Endothelial cell of umbilical vein (primary cell): ENCODE results near the gene ABCC2. TPM values are rescaled to one million over a fixed set of nuclear protein-coding genes. Genes with fewer than 3 reads are reported as not detected.

Experiments used
- BruUV-seq: library from RNA; stranded (reverse); fragments of 400-500 nt; replicated peaks from 2 replicates; lab custom pipeline; 2021; lab: Mats Ljungman, UMichigan
- CTCF ChIA-PET: fragments of 300-600, 350-600 bp; sonication (Branson Sonifier 250); formaldehyde crosslinking; loops from one replicate; lab custom pipeline; 2021; ENCODE audit warnings: antibody characterized with exemption, inconsistent platforms; lab: Charles Lee
- POLR2A ChIA-PET: fragments of 300-600, 350-600 bp; sonication (Branson Sonifier 250); formaldehyde crosslinking; loops from one replicate; lab custom pipeline; 2021; ENCODE audit warnings: antibody characterized with exemption, inconsistent platforms; lab: Charles Lee
- DNase-seq: peaks from one replicate; pipeline ENCODE4 v3.0.0-alpha.2; 2011; ENCODE audit warnings: low read depth, low spot score
- FAIRE-seq: peaks from 2 replicates; lab custom pipeline; 2011; peaks lifted over from hg19 to GRCh38; lab: Jason Lieb, UNC
- H2AFZ ChIP-seq: 2 replicates; pipeline ENCODE4 v1.6.0; 2012; ENCODE audit warnings: low read depth, low read length, control low read depth, inconsistent platforms
- H3K27ac ChIP-seq: 2 replicates; pipeline ENCODE4 v1.5.1; 2011; ENCODE audit warnings: low read depth, mild to moderate bottlenecking, control low read depth, low read length, moderate library complexity; ENCODE audit not compliant: insufficient read depth
- H3K27me3 ChIP-seq, 2 experiments: 2 replicates each; pipeline versions ENCODE4 v1.6.0 to v1.6.1; 2011; ENCODE audit warnings: low read length in 2 of 2, mixed read lengths in 1 of 2; ENCODE audit not compliant: control insufficient read depth in 2 of 2, insufficient read depth in 2 of 2
- H3K36me3 ChIP-seq, 2 experiments: 2 replicates in 1 of 2; 3 replicates in 1 of 2; pipeline ENCODE4 v1.5.1; 2011; ENCODE audit warnings: low read length in 2 of 2, mild to moderate bottlenecking in 1 of 2, moderate library complexity in 1 of 2; ENCODE audit not compliant: control insufficient read depth in 2 of 2, insufficient read depth in 2 of 2; ENCODE audit errors: extremely low read depth in 1 of 2
- H3K4me1 ChIP-seq: 3 replicates; pipeline ENCODE4 v1.5.1; 2011; ENCODE audit warnings: mild to moderate bottlenecking, low read length; ENCODE audit not compliant: control insufficient read depth, insufficient read depth; ENCODE audit errors: extremely low read depth
- H3K4me2 ChIP-seq: 2 replicates; pipeline ENCODE4 v1.6.1; 2011; ENCODE audit warnings: low read length, control low read depth, mixed read lengths; ENCODE audit not compliant: insufficient read depth
- H3K4me3 ChIP-seq, 3 experiments: fragments of 200-600 bp in 1 of 3; sonication (generic), shearing (Covaris generic) in 1 of 3; replicated peaks in 1 of 3; 2 replicates each; pipeline ENCODE4 v1.5.1; 2011 to 2016; ENCODE audit warnings: control low read depth in 3 of 3, low read length in 3 of 3, mild to moderate bottlenecking in 2 of 3, inconsistent platforms in 1 of 3, low read depth in 1 of 3, moderate library complexity in 1 of 3; ENCODE audit not compliant: insufficient read depth in 1 of 3
- H3K79me2 ChIP-seq: 2 replicates; pipeline ENCODE4 v1.6.0; 2012; ENCODE audit warnings: low read length, inconsistent platforms; ENCODE audit not compliant: control insufficient read depth, insufficient read depth
- H3K9ac ChIP-seq: replicated peaks from 2 replicates; pipeline ENCODE3; 2011; ENCODE audit warnings: low read length, control low read depth; ENCODE audit not compliant: insufficient read depth; ENCODE audit errors: extremely low read depth
- H3K9me1 ChIP-seq: replicated peaks from 3 replicates; pipeline ENCODE4 v1.6.0; 2011; ENCODE audit warnings: mild to moderate bottlenecking, low read length; ENCODE audit not compliant: control insufficient read depth, insufficient read depth; ENCODE audit errors: extremely low read depth
- H3K9me3 ChIP-seq: replicated peaks from 2 replicates; pipeline ENCODE4 v1.5.1; 2012; ENCODE audit warnings: low read length, inconsistent platforms; ENCODE audit not compliant: control insufficient read depth, insufficient read depth
- H4K20me1 ChIP-seq: replicated peaks from 2 replicates; pipeline ENCODE3; 2011; ENCODE audit warnings: mild to moderate bottlenecking, low read length; ENCODE audit not compliant: control insufficient read depth, insufficient read depth; ENCODE audit errors: extremely low read depth
- CTCF ChIP-seq, 2 donors: IDR thresholded peaks; 1 replicate in 1 of 2; 2 replicates in 1 of 2; pipeline ENCODE4 v1.5.1; 2011; ENCODE audit warnings: low read length in 2 of 2, mild to moderate bottlenecking in 2 of 2, moderate library complexity in 2 of 2, control low read depth in 1 of 2, inconsistent platforms in 1 of 2, low read depth in 1 of 2; ENCODE audit not compliant: insufficient read depth in 1 of 2; ENCODE audit errors: extremely low read depth in 1 of 2
- EZH2 ChIP-seq: IDR thresholded peaks from 2 replicates; pipeline ENCODE4 v1.6.1; 2012; ENCODE audit warnings: borderline replicate concordance, low read depth, mild to moderate bottlenecking, moderate library complexity, low read length, inconsistent platforms; ENCODE audit not compliant: severe bottlenecking
- FOS ChIP-seq: IDR thresholded peaks from 2 replicates; pipeline ENCODE4 v1.6.1; 2011; ENCODE audit warnings: mild to moderate bottlenecking, low read length, moderate library complexity, borderline replicate concordance; ENCODE audit not compliant: insufficient read depth
- GATA2 ChIP-seq: IDR thresholded peaks from 2 replicates; pipeline ENCODE4 v1.7.0; 2011; ENCODE audit warnings: low read depth, mild to moderate bottlenecking, moderate library complexity, mixed read lengths, low read length; ENCODE audit not compliant: insufficient read length, insufficient read depth
- JUN ChIP-seq: IDR thresholded peaks from 2 replicates; pipeline ENCODE4 v1.6.1; 2011; ENCODE audit warnings: borderline replicate concordance, low read depth; ENCODE audit not compliant: insufficient read length, insufficient read depth
- MAX ChIP-seq: IDR thresholded peaks from 2 replicates; pipeline ENCODE4 v1.6.1; 2011; ENCODE audit not compliant: insufficient read depth, insufficient read length
- MYC ChIP-seq: IDR thresholded peaks from one replicate; pipeline ENCODE4 v1.6.1; 2011; ENCODE audit warnings: mild to moderate bottlenecking, low read depth, low read length
- POLR2A ChIP-seq: IDR thresholded peaks from 2 replicates; pipeline ENCODE4 v1.6.1; 2012; ENCODE audit warnings: low read depth, mild to moderate bottlenecking, control low read depth, low read length
- POLR2AphosphoS5 ChIP-seq: IDR thresholded peaks from 2 replicates; pipeline ENCODE4 v1.6.1; 2012; ENCODE audit warnings: low read depth, mild to moderate bottlenecking, control low read depth, low read length, moderate library complexity; ENCODE audit not compliant: insufficient read depth
- dilution Hi-C: fragments of 300-500 bp; cut with MboI; formaldehyde crosslinking; loops from one replicate; pipeline ENCODE4 v1.15.0; 2019; ENCODE audit warnings: low sequenced_read_pairs; ENCODE audit not compliant: extremely low pct_ligation_motif_present
- intact Hi-C: fragments of 100-400 bp; cut with micrococcal nuclease; formaldehyde crosslinking; loops from one replicate; pipeline ENCODE4 v1.10.0; 2022
- polyA plus RNA-seq, 4 experiments: library from polyadenylated mRNA; depleted of rRNA in 3 of 4; stranded (reverse) in 3 of 4; unstranded in 1 of 4; fragments of >200 nt; gene quantifications; 2 replicates each; pipeline versions ENCODE4 v1.2.1 to v1.2.3, GENCODE V29; 2011 to 2012; ENCODE audit warnings: missing spikeins in 1 of 4
- total RNA-seq: library from RNA; stranded (reverse); gene quantifications from 2 replicates; pipeline ENCODE4 v1.2.3, GENCODE V29; 2021

The ABCC2 gene
- total and polyA plus RNA-seq, 2 donors (not counting 3 experiments of a cell fraction or from before 2014, with no cell fraction given), result 1.5 to 3.3 TPM

GRCh38 chr10:99828464-99828863, 46.0 kb downstream of the ABCC2 start:
- intact Hi-C loops (no loop called here), dilution Hi-C loops (no loop called here)
- Histone ChIP-seq H2AFZ (no peak overlapping the region), H3K36me3 (no peaks in the 10 kb centered on the region), H3K9me1 (no peaks in the 10 kb centered on the region), H3K9ac (no peak overlapping the region), H3K4me2 (no peak overlapping the region), H3K4me1 (no peaks in the 10 kb centered on the region), H4K20me1 (no peaks in the 10 kb centered on the region), H3K79me2 (no peaks in the 10 kb centered on the region), H3K4me3 (no peak overlapping the region), H3K9me3 (no peaks in the 10 kb centered on the region), H3K27me3 (no peaks in the 10 kb centered on the region), H3K27ac (no peak overlapping the region)
- TF ChIP-seq POLR2A (no peak), FOS (no peak), MAX (no peak), CTCF (IDR thresholded peaks at IDR 0.05; ENCODE audit: extremely low read depth in 1 of 2, insufficient read depth in 1 of 2, low read depth in 1 of 2, low read length in 2 of 2) (no peak), POLR2AphosphoS5 (no peak), JUN (no peak), GATA2 (no peak), EZH2 (no peak), MYC (no peak)
- FAIRE-seq (no peak), DNase-seq (no peak)
- BruUV-seq, result no TSS peak
- ChIA-PET POLR2A (no interaction called here), CTCF (interaction anchor here (1.2 to 2.3 kb wide), 4 partner anchors 17 to 217 kb away, joined by 3 to 9 read pairs (median 8); partner anchors contain the start of genes COX15 and CUTC)
